ENCODE results near the gene ZFPM1. TPM values are rescaled to one million over a fixed set of nuclear protein-coding genes. Genes with fewer than 3 reads are reported as not detected.
"Not testable (repeated sequence)": the region's sequence is repeated elsewhere in the genome, so short reads cannot be mapped to it uniquely, and the experiment has no call there.

ZFPM1 gene
- 10 to 100 TPM; 15.8 to 19.3 TPM for total RNA-seq

- CTCF ChIA-PET, result interaction anchor here (1.2 kb wide), 2 partner anchors 13 to 15 kb away, joined by 5 to 6 read pairs; no protein-coding TSS in a partner anchor
These were observed at the start of gene ZFPM1 for GRCh38 chr16:88453217-88453531. TSS of gene ZFPM1 (plus strand) at chr16:88453280. CDS start at chr16:88453639, 359 bp downstream.

GRCh38 chr16:88403794-88404581, 49.1 kb upstream of the ZFPM1 start:
- Mint-ChIP-seq H3K36me3 (ENCODE audit: low read depth) (no peaks in the 10 kb centered on the region), H3K27ac (no peak overlapping the region), H3K4me3 (no peak overlapping the region), H3K4me1 (ENCODE audit: low read depth) (peaks cover 14% of the 10 kb centered on the region), H3K27me3 (ENCODE audit: low read depth) (no peaks in the 10 kb centered on the region), H3K9me3 (ENCODE audit: insufficient read depth) (no peaks in the 10 kb centered on the region)
- ChIA-PET POLR2A (no interaction called here), CTCF (no interaction called here)
- ATAC-seq (no peak), DNase-seq (no peak)

More at GRCh38 chr16:88453217-88453531, at the start of gene ZFPM1:
- Mint-ChIP-seq H3K4me3 (peak within 1 kb of the TSS; percentile 90), H3K27me3 (ENCODE audit: low read depth) (peaks cover 4% of the 10 kb centered on the region), H3K4me1 (ENCODE audit: low read depth) (peaks cover 28% of the 10 kb centered on the region), H3K9me3 (ENCODE audit: insufficient read depth) (no peaks in the 10 kb centered on the region), H3K36me3 (ENCODE audit: low read depth) (peaks cover 2% of the 10 kb centered on the region), H3K27ac (peak within 1 kb of the TSS; percentile 91)
- DNase-seq, result no peak
- POLR2A ChIA-PET, result interaction anchor here (0.6 kb wide), 1 partner anchor 238 kb away, joined by 3 read pairs; no protein-coding TSS in a partner anchor
- ATAC-seq, result peak; percentile 71

DNA sequence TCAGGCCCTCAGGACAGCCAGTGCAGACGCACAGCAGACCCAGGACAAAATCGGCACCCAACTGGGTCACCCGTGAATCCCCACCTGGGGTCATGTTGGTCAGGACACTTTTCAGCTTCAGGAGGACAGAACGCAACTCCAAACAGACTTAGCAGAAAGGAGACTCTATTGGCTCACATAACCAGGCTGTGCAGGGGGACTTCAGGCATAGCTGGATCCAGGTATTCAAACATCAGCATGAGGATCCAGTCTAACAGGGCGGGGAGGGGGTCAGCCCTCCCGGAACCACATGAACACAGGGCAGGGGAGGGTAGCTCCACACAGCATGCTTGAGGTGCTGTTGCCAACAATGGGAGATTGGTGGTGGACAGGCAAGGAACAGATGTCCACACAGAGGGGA, 48.3 kb upstream of the ZFPM1 start:
- H3K36me3 Mint-ChIP-seq (ENCODE audit: low read depth), result no peaks in the 10 kb centered on the region
- no peaks in the 10 kb centered on the region for H3K9me3 Mint-ChIP-seq (ENCODE audit: insufficient read depth)
- no peaks in the 10 kb centered on the region for H3K27me3 Mint-ChIP-seq (ENCODE audit: low read depth)
- ATAC-seq (no peak), DNase-seq (no peak)
- H3K27ac Mint-ChIP-seq, result no peak overlapping the region
- ChIA-PET POLR2A (no interaction called here), CTCF (no interaction called here)
- no peak overlapping the region for H3K4me3 Mint-ChIP-seq
- peaks cover 14% of the 10 kb centered on the region for H3K4me1 Mint-ChIP-seq (ENCODE audit: low read depth)

DNA sequence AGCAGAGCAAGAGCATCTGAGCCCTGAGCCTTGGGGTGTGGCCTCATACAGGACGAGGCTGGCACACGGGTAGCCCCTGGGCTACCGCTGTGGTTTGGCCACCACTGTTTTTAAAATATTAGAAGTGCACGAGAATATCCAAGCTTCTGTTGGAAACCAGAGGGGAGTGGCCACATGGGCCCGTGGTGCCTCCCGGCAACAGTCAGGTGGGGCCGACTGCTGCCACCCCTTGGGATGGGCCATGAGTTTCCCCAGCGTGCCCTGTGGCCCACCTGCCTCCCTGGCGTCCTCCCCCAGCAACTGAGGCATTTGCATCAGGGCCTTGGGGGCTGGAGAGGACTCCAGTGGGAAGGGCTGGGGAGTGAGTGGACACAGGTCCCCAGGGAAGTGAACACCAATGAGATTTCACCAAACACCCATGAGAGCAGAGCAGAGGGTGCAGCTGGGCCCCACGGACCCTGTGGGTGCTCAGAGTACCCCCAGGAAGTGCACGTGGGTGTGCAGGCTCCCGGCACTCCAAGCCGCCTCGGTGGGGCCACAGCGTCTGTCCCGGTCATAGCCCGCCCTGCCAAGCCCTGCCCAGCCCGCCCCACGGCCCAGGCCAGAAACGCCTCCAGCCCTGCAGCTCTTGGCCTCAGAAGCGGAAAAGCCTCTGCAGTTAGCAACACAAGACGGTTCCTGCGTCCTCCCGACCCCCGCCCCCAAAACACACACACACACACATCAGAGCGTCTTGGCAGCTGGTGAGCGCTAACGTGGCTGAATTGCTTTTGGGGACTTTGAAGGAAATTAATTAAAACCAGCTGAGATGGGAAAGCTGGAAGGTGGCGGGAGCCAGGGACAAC, 47.6 kb upstream of the ZFPM1 start:
- H3K4me1 Mint-ChIP-seq (ENCODE audit: low read depth), result peaks cover 14% of the 10 kb centered on the region
- no peaks in the 10 kb centered on the region for H3K9me3 Mint-ChIP-seq (ENCODE audit: insufficient read depth)
- ChIA-PET CTCF (no interaction called here), POLR2A (no interaction called here)
- no peaks in the 10 kb centered on the region for H3K27me3 Mint-ChIP-seq (ENCODE audit: low read depth)
- no peak overlapping the region for H3K4me3 Mint-ChIP-seq
- no peaks in the 10 kb centered on the region for H3K36me3 Mint-ChIP-seq (ENCODE audit: low read depth)
- DNase-seq (no peak), ATAC-seq (no peak)
- no peak overlapping the region for H3K27ac Mint-ChIP-seq

DNA sequence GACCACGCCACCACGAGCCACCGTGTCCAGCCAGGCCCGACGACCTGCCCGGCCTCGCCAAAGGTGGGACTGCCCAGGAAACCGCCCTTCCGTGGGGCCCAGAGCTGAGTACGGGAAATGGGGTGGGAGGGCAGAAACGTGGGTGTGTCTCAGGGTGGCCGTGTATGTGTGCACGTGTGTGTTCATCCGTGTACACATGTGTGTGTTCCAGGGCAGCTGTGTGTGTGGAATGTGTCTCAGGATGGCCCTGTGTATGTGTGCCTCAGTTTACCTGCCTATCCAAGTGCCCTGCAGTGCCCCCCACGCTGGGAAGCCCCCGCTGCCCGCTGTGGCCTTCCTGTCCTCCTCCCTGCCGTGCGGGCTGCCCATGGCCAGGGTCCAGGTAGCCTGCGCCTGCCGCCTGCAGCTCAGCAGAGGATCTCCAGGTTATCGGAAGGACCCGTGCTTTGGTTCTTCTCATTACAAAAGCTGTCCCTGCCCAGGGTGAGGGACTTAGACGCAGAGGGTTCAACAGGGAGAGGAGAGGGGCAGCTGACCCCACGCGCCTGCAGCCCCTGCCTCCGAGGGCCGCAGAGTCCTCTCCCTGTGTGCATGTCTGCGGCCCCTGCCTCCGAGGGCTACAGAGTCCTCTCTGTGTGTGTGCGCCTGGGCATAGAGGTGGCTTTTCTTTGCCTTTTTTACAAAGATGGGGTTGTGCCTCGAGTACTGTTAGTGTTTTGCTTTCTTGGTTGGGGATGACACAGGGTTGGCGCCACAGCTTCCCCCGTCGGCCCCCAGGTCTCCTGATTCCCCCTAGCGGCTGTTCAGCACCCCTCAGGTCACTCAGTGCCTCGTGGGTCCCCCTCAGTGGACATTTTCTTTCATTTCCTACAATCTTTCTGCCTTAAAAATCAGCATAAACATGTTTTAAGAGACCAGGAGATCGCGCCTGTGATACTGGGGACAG, 46.7 kb upstream of the ZFPM1 start:
- Mint-ChIP-seq H3K4me3 (no peak overlapping the region), H3K27ac (peak overlapping the region; percentile 43), H3K27me3 (ENCODE audit: low read depth) (no peaks in the 10 kb centered on the region), H3K9me3 (ENCODE audit: insufficient read depth) (no peaks in the 10 kb centered on the region), H3K36me3 (ENCODE audit: low read depth) (no peaks in the 10 kb centered on the region), H3K4me1 (ENCODE audit: low read depth) (peaks cover 14% of the 10 kb centered on the region)
- ChIA-PET CTCF (no interaction called here), POLR2A (interaction anchor here (0.6 kb wide), 1 partner anchor 1800 kb away, joined by 3 read pairs; no protein-coding TSS in a partner anchor)
- ATAC-seq (no peak), DNase-seq (no peak)

DNA sequence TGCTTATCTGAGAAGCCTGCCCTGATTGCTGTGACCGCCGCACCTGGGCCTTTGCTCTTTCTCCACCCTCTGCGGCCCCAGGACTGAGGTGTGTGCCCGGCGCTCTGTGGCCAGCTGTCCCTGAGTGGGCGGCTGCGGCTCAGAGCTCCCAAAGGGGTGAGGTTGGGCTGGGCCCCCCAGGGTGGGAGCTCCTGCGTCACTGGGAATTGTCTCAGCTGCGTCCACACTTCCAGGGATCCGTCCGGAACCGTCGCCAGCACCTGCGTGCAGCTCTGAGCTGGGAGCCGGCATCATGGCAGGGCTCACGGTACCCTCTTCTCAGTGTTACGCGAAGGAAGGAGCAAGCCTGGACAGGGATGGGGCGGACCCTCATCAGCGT, 46.0 kb upstream of the ZFPM1 start:
- H3K27ac Mint-ChIP-seq, result no peak overlapping the region
- H3K4me1 Mint-ChIP-seq (ENCODE audit: low read depth), result peaks cover 14% of the 10 kb centered on the region
- no peak for ATAC-seq
- H3K27me3 Mint-ChIP-seq (ENCODE audit: low read depth), result no peaks in the 10 kb centered on the region
- H3K9me3 Mint-ChIP-seq (ENCODE audit: insufficient read depth), result no peaks in the 10 kb centered on the region
- POLR2A ChIA-PET, result no interaction called here
- CTCF ChIA-PET, result no interaction called here
- H3K36me3 Mint-ChIP-seq (ENCODE audit: low read depth), result no peaks in the 10 kb centered on the region
- H3K4me3 Mint-ChIP-seq, result no peak overlapping the region
- no peak for DNase-seq

DNA sequence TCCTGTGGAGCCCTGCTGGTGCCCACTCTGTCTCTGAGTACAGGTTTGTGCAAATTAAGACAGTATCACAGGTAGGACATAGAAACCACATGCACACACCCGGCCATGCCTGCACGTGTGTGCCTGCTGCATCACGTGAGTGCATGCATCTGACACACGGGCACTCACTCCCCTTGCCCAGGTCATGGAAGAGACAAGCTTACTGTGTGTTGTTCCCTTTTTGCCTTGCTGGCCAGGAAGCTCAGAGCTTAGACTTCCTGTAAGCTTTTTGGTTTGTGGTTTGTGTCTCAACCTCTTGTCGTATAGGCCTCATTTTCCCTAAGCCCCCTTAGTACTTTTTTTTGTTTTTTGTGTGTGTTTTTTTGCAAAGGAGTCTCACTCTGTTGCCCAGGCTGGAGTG, 45.3 kb upstream of the ZFPM1 start:
- ChIA-PET POLR2A (no interaction called here), CTCF (interaction anchor here (0.8 kb wide), 1 partner anchor 120 kb away, joined by 3 read pairs; no protein-coding TSS in a partner anchor)
- Mint-ChIP-seq H3K27me3 (ENCODE audit: low read depth) (no peaks in the 10 kb centered on the region), H3K27ac (peak overlapping the region; percentile 78), H3K9me3 (ENCODE audit: insufficient read depth) (no peaks in the 10 kb centered on the region), H3K4me1 (ENCODE audit: low read depth) (peaks cover 14% of the 10 kb centered on the region), H3K36me3 (ENCODE audit: low read depth) (no peaks in the 10 kb centered on the region), H3K4me3 (peak overlapping the region; percentile 22)
- ATAC-seq (peak; percentile 16), DNase-seq (peak; percentile 28)

- no peaks in the 10 kb centered on the region for H3K27me3 Mint-ChIP-seq (ENCODE audit: low read depth)
- H3K9me3 Mint-ChIP-seq (ENCODE audit: insufficient read depth), result no peaks in the 10 kb centered on the region
- no peak for ATAC-seq
- H3K4me1 Mint-ChIP-seq (ENCODE audit: low read depth), result peaks cover 14% of the 10 kb centered on the region
- POLR2A ChIA-PET, result no interaction called here
- no peak overlapping the region for H3K27ac Mint-ChIP-seq
- H3K4me3 Mint-ChIP-seq, result no peak overlapping the region
- CTCF ChIA-PET, result no interaction called here
- DNase-seq, result no peak
- no peaks in the 10 kb centered on the region for H3K36me3 Mint-ChIP-seq (ENCODE audit: low read depth)
These were observed 44.4 kb upstream of the ZFPM1 start for GRCh38 chr16:88408561-88409142.

DNA sequence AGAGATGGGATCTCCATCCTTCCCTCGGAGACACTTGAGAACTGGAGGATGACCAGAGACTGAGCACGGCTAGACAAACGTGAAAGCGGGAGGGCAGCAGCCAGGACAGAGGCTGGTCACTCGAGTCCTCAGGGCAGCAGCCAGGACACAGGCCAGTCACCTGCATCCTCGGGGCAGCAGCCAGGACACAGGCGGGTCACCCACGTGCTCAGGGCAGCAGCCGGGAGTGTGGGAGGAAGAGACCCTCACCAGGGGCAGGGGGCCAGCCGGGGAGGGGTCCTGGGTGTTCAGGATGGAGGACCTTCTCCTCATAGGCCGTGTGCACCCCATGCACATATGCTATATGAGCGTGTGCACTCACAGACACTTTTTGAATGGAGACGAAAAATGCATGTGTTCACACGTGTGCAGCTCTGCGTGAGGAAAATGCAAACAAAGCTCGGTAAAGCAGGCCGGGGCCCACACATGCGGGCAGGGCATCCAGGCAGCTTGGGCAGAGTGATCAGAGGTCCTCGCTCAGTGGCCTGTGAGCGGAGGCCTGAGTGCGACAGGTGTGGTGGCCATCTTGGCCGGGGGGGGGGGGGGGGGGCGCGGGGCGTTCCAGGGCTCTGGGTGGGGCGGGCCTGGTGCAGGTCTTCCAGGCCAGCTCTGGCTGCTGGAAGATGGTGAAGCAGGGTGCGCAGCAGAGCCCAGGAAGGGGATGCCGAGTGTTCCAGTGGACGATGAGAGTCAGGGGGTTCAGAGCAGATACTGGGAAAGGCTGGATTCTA, 43.6 kb upstream of the ZFPM1 start:
- Mint-ChIP-seq H3K27me3 (ENCODE audit: low read depth) (no peaks in the 10 kb centered on the region), H3K4me1 (ENCODE audit: low read depth) (peaks cover 14% of the 10 kb centered on the region), H3K4me3 (no peak overlapping the region), H3K9me3 (ENCODE audit: insufficient read depth) (no peaks in the 10 kb centered on the region), H3K36me3 (ENCODE audit: low read depth) (no peaks in the 10 kb centered on the region), H3K27ac (peak overlapping the region; percentile 42)
- DNase-seq (no peak), ATAC-seq (no peak)
- ChIA-PET CTCF (no interaction called here), POLR2A (no interaction called here)

- H3K27me3 Mint-ChIP-seq (ENCODE audit: low read depth); CTCF ChIA-PET; ATAC-seq; DNase-seq; H3K36me3 Mint-ChIP-seq (ENCODE audit: low read depth); H3K9me3 Mint-ChIP-seq (ENCODE audit: insufficient read depth); POLR2A ChIA-PET; H3K27ac Mint-ChIP-seq; H3K4me3 Mint-ChIP-seq: not testable (repeated sequence)
- H3K4me1 Mint-ChIP-seq (ENCODE audit: low read depth), result peaks cover 14% of the 10 kb centered on the region
These were observed 42.6 kb upstream of the ZFPM1 start for GRCh38 chr16:88410297-88410968.
